Ectodermal cell (in vitro differentiated cells): ENCODE measurements around the gene NSUN3.
"Not testable (repeated sequence)": the region's sequence is repeated elsewhere in the genome, so short reads cannot be mapped to it uniquely, and the experiment has no call there.

Experiments used
- H3K27ac ChIP-seq: 2 replicates; pipeline ENCODE4 v1.7.0; 2013; ENCODE audit warnings: mild to moderate bottlenecking, low read depth, low read length; ENCODE audit not compliant: insufficient read depth, poor library complexity, severe bottlenecking
- H3K27me3 ChIP-seq: 2 replicates; pipeline ENCODE4 v1.7.0; 2013; ENCODE audit warnings: mild to moderate bottlenecking, low read length; ENCODE audit not compliant: insufficient read depth, control insufficient read depth, poor library complexity, severe bottlenecking
- H3K36me3 ChIP-seq: one replicate; pipeline ENCODE4 v1.7.0; 2013; ENCODE audit warnings: low read length; ENCODE audit not compliant: control insufficient read depth, insufficient read depth
- H3K4me1 ChIP-seq: one replicate; pipeline ENCODE4 v1.7.0; 2013; ENCODE audit warnings: low read length; ENCODE audit not compliant: control insufficient read depth, insufficient read depth
- H3K4me3 ChIP-seq: 2 replicates; pipeline ENCODE4 v1.7.0; 2013; ENCODE audit warnings: low read depth, low read length, control low read depth; ENCODE audit not compliant: insufficient read depth
- H3K9me3 ChIP-seq: 2 replicates; pipeline ENCODE4 v1.7.0; 2013; ENCODE audit warnings: mild to moderate bottlenecking, low read length, moderate library complexity; ENCODE audit not compliant: control insufficient read depth
- WGBS, 2 experiments: methylation state at CpG; one replicate each; pipeline ENCODE4 v1.1.7; 2013; ENCODE audit warnings: missing lambda C conversion rate in 2 of 2; 5-methylcytosine and 5-hydroxymethylcytosine counted together

Gene NSUN3

DNA sequence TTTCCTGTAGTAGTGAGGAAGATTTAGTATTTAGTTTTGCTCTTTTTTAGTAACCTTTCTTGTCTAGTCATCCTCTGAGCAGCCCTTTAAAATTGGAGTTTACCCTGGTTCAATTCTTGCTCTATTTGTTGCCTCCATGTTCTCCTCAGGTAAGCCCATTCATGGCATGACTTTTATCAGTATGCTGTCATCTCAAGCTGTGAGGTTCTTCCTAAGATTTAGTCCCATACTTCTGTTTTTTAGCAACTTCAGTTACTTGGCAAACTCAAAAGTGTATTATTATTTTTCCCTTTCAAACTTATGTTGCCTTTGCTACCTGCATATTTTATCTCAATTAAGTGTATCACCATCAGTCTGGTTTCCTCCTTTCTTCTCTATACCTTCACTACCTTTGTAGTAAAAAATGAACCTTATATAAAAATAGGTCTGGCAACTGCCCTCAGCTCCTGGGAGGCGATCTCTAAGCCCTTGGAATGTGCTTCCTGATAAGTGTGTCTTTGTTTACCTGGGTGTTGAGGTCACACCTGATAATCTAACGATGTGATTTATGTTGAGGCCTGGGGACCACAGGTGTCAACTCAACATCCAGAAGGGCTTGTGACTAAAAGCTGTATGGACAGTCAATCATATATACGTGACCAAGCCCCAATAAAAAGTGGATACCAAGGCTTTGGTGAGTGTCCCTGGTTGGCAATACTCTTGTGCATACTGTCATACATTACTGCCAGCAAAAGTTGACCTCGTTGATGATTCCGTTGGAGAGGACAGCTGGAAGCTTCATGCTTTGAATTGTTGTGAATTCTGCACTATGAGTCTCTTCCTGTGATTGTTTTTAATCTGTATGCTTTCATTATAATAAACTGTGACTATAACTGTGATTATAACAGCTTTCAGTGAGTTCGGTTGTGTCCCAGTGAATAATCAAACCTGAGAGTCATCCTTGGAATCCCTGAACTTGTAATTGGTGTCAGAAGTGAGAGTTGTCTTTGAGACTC lies 3.9 kb downstream of the NSUN3 start:
- no peak overlapping the region for H3K27ac ChIP-seq
- no peaks in the 10 kb centered on the region for H3K9me3 ChIP-seq
- 92 to 98% methylated on average over 6 of the region's 6 CpGs for WGBS, 2 experiments
- no peaks in the 10 kb centered on the region for H3K27me3 ChIP-seq
- peaks cover 4% of the 10 kb centered on the region for H3K36me3 ChIP-seq
- no peak overlapping the region for H3K4me3 ChIP-seq
- peaks cover 11% of the 10 kb centered on the region for H3K4me1 ChIP-seq

- H3K4me1 ChIP-seq, result peaks cover 2% of the 10 kb centered on the region
- no peaks in the 10 kb centered on the region for H3K9me3 ChIP-seq
- H3K36me3 ChIP-seq, result peaks cover 4% of the 10 kb centered on the region
- H3K27ac ChIP-seq, result no peak overlapping the region
- H3K27me3 ChIP-seq, result no peaks in the 10 kb centered on the region
- WGBS, 2 experiments, result 50 to 67% methylated on average over 1 of the region's 4 CpGs
- no peak overlapping the region for H3K4me3 ChIP-seq
Measured at GRCh38 chr3:94069194-94069813, 6.4 kb downstream of the NSUN3 start.

- 94% methylated on average over 6 of the region's 6 CpGs for WGBS, 2 experiments
- H3K9me3 ChIP-seq, result no peaks in the 10 kb centered on the region
- no peak overlapping the region for H3K27ac ChIP-seq
- H3K36me3 ChIP-seq, result peaks cover 4% of the 10 kb centered on the region
- no peaks in the 10 kb centered on the region for H3K27me3 ChIP-seq
- no peak overlapping the region for H3K4me3 ChIP-seq
- no peaks in the 10 kb centered on the region for H3K4me1 ChIP-seq
Measured at GRCh38 chr3:94070341-94070911, 7.6 kb downstream of the NSUN3 start.

DNA sequence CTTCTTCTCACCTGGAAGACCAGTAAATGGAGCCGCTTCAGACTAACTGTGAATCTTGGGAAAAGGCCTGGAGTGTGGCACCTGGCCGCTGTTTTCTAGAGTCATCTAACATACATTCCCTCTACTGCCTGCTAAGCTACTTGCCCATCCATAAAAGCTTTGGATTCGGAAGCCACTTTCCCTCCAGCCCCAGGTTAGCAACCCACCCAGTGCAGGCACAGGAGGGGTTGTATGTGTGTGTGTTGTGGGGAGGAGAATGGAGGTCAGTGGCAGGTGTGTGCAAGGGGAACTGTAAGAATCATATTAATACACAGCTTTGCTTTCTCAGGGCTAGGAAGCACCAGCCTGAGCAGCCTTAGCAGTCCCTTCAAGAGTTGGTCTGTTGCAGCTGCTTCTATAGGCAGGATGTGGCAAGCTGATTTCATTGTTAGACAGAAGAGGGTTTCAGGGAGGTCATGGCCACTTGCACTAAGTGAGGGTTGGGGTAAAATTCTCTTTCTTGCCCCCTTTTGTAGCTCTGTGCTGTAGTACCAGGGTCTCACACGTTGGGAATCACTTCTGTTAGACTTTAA lies 8.9 kb downstream of the NSUN3 start:
- H3K4me1 ChIP-seq, result no peaks in the 10 kb centered on the region
- H3K27ac ChIP-seq, result no peak overlapping the region
- no peaks in the 10 kb centered on the region for H3K9me3 ChIP-seq
- H3K4me3 ChIP-seq, result no peak overlapping the region
- 91 to 96% methylated on average over 3 to 4 of the region's 4 CpGs for WGBS, 2 experiments
- H3K27me3 ChIP-seq, result no peaks in the 10 kb centered on the region
- peaks cover 4% of the 10 kb centered on the region for H3K36me3 ChIP-seq

DNA sequence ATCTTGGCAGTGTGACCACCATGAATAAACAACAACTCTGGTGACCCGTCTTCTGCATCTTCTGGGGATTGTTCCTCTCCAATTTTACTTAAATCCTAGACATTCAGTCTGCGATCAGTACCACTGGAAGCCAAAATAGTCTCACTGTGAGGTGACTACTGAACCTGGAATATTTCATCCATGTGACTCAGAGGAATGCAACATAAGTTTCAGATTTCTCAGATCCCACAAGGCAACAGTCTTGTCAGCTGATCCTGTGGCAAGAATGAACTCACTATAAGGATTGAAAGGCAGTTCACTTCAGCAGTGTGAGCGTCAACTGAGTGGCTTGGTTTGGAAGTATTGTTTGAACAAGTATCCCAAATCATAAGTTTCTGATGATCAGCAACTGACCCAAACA lies 13.2 kb downstream of the NSUN3 start:
- Histone ChIP-seq H3K4me1 (no peaks in the 10 kb centered on the region), H3K4me3 (no peak overlapping the region), H3K27me3 (no peaks in the 10 kb centered on the region), H3K27ac (no peak overlapping the region), H3K36me3 (peaks cover 4% of the 10 kb centered on the region), H3K9me3 (no peaks in the 10 kb centered on the region)
- 90 to 92% methylated on average over 3 of the region's 3 CpGs for whole genome bisulfite sequencing, 2 experiments

- H3K4me3 ChIP-seq, H3K9me3 ChIP-seq, H3K27me3 ChIP-seq, H3K4me1 ChIP-seq, H3K36me3 ChIP-seq, H3K27ac ChIP-seq: not testable (repeated sequence)
- WGBS, 2 experiments, result 92 to 95% methylated on average over 5 of the region's 5 CpGs
Measured at GRCh38 chr3:94080552-94080951, 17.7 kb downstream of the NSUN3 start.

- 92 to 97% methylated on average over 5 of the region's 5 CpGs for WGBS, 2 experiments
- Histone ChIP-seq H3K4me1 (no peaks in the 10 kb centered on the region), H3K9me3 (no peaks in the 10 kb centered on the region), H3K4me3 (no peak overlapping the region), H3K36me3 (no peaks in the 10 kb centered on the region), H3K27ac (no peak overlapping the region), H3K27me3 (no peaks in the 10 kb centered on the region)
Measured at GRCh38 chr3:94081884-94082283, 19.0 kb downstream of the NSUN3 start.

DNA sequence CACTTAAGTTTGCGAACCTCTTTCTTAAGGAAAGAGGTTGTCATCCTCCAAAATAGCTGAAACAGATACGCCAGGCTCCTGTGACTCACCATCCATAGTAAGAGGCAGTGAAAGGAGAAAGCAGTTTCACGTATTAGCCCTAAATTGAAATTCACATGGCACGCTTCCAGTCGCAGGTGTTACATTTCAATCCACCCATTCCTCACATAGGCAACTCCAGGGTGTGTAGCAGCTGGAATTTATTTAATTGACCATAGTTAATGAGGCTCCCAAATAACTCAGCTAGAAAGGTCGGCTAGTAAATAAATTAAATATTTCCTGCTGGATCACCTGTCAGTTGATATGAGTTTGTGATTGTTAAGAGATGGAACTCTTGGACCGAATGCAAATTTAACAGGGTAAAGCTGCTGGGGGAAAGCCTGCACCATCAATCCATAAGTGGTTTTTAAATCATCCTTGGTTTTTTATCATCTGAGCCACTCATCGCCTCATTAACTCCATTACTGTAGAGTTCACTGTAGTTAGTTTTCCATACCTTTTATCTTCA lies 19.6 kb downstream of the NSUN3 start:
- no peaks in the 10 kb centered on the region for H3K36me3 ChIP-seq
- WGBS, 2 experiments, result 97% methylated on average over 6 to 8 of the region's 8 CpGs
- no peak overlapping the region for H3K27ac ChIP-seq
- H3K9me3 ChIP-seq, result no peaks in the 10 kb centered on the region
- no peaks in the 10 kb centered on the region for H3K4me1 ChIP-seq
- no peaks in the 10 kb centered on the region for H3K27me3 ChIP-seq
- no peak overlapping the region for H3K4me3 ChIP-seq

- no peak overlapping the region for H3K4me3 ChIP-seq
- 91 to 95% methylated on average over 4 of the region's 4 CpGs for WGBS, 2 experiments
- H3K9me3 ChIP-seq, result no peaks in the 10 kb centered on the region
Measured at GRCh38 chr3:94083261-94083660, 20.4 kb downstream of the NSUN3 start.

GRCh38 chr3:94089126-94089525 lies 26.3 kb downstream of the NSUN3 start:
- H3K4me3 ChIP-seq, result no peak overlapping the region
- H3K9me3 ChIP-seq, result no peaks in the 10 kb centered on the region
- no peak overlapping the region for H3K27ac ChIP-seq
- no peaks in the 10 kb centered on the region for H3K4me1 ChIP-seq
- WGBS, 2 experiments, result 96 to 98% methylated on average over 1 of the region's 1 CpG
- H3K36me3 ChIP-seq, result no peaks in the 10 kb centered on the region
- no peaks in the 10 kb centered on the region for H3K27me3 ChIP-seq

More at GRCh38 chr3:94083261-94083660, 20.4 kb downstream of the NSUN3 start:
- Histone ChIP-seq H3K27ac (no peak overlapping the region), H3K36me3 (no peaks in the 10 kb centered on the region), H3K4me1 (no peaks in the 10 kb centered on the region), H3K27me3 (no peaks in the 10 kb centered on the region)
